SK-N-MC (cell line): ENCODE measurements around the gene FAN1.

Experiments used
- DNase-seq: peaks from one replicate; pipeline ENCODE4 v3.0.0-alpha.2; 2011; ENCODE audit warnings: low read depth, low spot score
- H3K27ac ChIP-seq: fragments of 200-600 bp; sonication (generic); 2 replicates; pipeline ENCODE4 v1.5.1; 2016; ENCODE audit warnings: mixed run types
- H3K36me3 ChIP-seq: fragments of 200-600 bp; sonication (generic); 2 replicates; pipeline ENCODE4 v1.6.1; 2017; ENCODE audit warnings: antibody characterized with exemption, low read length, mixed read lengths; ENCODE audit not compliant: insufficient read depth
- H3K4me3 ChIP-seq: fragments of 200-600 bp; sonication (generic); 2 replicates; pipeline ENCODE4 v1.5.1; 2016
- H3K9ac ChIP-seq: fragments of 200-600 bp; sonication (generic); 2 replicates; pipeline ENCODE4 v1.8.0; 2017; ENCODE audit warnings: mixed run types, mixed read lengths; ENCODE audit not compliant: insufficient read length
- H3K9me3 ChIP-seq: fragments of 200-600 bp; sonication (generic); 2 replicates; pipeline ENCODE4 v1.6.1; 2017; ENCODE audit warnings: low read depth, mild to moderate bottlenecking, antibody characterized with exemption, low read length, moderate library complexity, mixed read lengths
- EZH2 ChIP-seq: fragments of 200-600 bp; sonication (generic); IDR thresholded peaks from one replicate; pipeline ENCODE4 v1.6.1; 2017; ENCODE audit warnings: antibody characterized with exemption
- FOXP2 ChIP-seq: optimal IDR thresholded peaks from 2 replicates; pipeline ENCODE3; 2011; ENCODE audit warnings: mild to moderate bottlenecking, moderate library complexity; ENCODE audit not compliant: insufficient read depth; ENCODE audit errors: extremely low read length, control extremely low read depth
- POLR2AphosphoS5 ChIP-seq: IDR thresholded peaks from 2 replicates; pipeline ENCODE4 v1.6.1; 2012; ENCODE audit warnings: mild to moderate bottlenecking, low read depth, low read length, borderline replicate concordance

Gene FAN1

GRCh38 chr15:30917013-30917412 lies 13.3 kb downstream of the FAN1 start:
- H3K36me3 ChIP-seq = peaks cover 75% of the 10 kb centered on the region
- H3K27ac ChIP-seq = no peak overlapping the region
- no peak overlapping the region for H3K9ac ChIP-seq
- no peak overlapping the region for H3K4me3 ChIP-seq
- TF ChIP-seq POLR2AphosphoS5 (no peak), FOXP2 (no peak), EZH2 (no peak)
- DNase-seq = no peak
- H3K9me3 ChIP-seq = no peaks in the 10 kb centered on the region

- Histone ChIP-seq H3K27ac (no peak overlapping the region), H3K9me3 (no peaks in the 10 kb centered on the region), H3K9ac (no peak overlapping the region), H3K4me3 (no peak overlapping the region), H3K36me3 (peaks cover 77% of the 10 kb centered on the region)
- no peak for TF ChIP-seq POLR2AphosphoS5
- TF ChIP-seq EZH2 = no peak
- no peak for TF ChIP-seq FOXP2
- no peak for DNase-seq
These were observed 14.0 kb downstream of the FAN1 start for GRCh38 chr15:30917675-30918074.

GRCh38 chr15:30918366-30918765 lies 14.7 kb downstream of the FAN1 start:
- Histone ChIP-seq H3K9ac (no peak overlapping the region), H3K4me3 (no peak overlapping the region), H3K27ac (no peak overlapping the region), H3K9me3 (no peaks in the 10 kb centered on the region), H3K36me3 (peaks cover 82% of the 10 kb centered on the region)
- DNase-seq = no peak
- TF ChIP-seq FOXP2 = no peak
- TF ChIP-seq EZH2 = no peak
- TF ChIP-seq POLR2AphosphoS5 = no peak

GRCh38 chr15:30919877-30920550 lies 16.3 kb downstream of the FAN1 start:
- no peaks in the 10 kb centered on the region for H3K9me3 ChIP-seq
- no peak overlapping the region for H3K9ac ChIP-seq
- no peak for DNase-seq
- no peak for TF ChIP-seq FOXP2
- TF ChIP-seq POLR2AphosphoS5 = no peak
- TF ChIP-seq EZH2 = no peak
- H3K36me3 ChIP-seq = peaks cover 83% of the 10 kb centered on the region
- no peak overlapping the region for H3K4me3 ChIP-seq
- H3K27ac ChIP-seq = no peak overlapping the region

GRCh38 chr15:30921106-30921505 lies 17.4 kb downstream of the FAN1 start:
- H3K36me3 ChIP-seq = peaks cover 82% of the 10 kb centered on the region
- no peak for DNase-seq
- no peak overlapping the region for H3K27ac ChIP-seq

GRCh38 chr15:30921781-30922479 lies 18.2 kb downstream of the FAN1 start:
- Histone ChIP-seq H3K27ac (no peak overlapping the region), H3K9ac (no peak overlapping the region), H3K4me3 (no peak overlapping the region), H3K36me3 (peaks cover 84% of the 10 kb centered on the region), H3K9me3 (no peaks in the 10 kb centered on the region)
- no peak for DNase-seq
- TF ChIP-seq EZH2 = no peak
- TF ChIP-seq FOXP2 = no peak
- no peak for TF ChIP-seq POLR2AphosphoS5

More at GRCh38 chr15:30921106-30921505, 17.4 kb downstream of the FAN1 start:
- no peak overlapping the region for H3K4me3 ChIP-seq
- no peak for TF ChIP-seq EZH2
- no peak for TF ChIP-seq FOXP2
- no peak for TF ChIP-seq POLR2AphosphoS5
- no peaks in the 10 kb centered on the region for H3K9me3 ChIP-seq
- H3K9ac ChIP-seq = no peak overlapping the region

GRCh38 chr15:30922480-30923311 lies 19.0 kb downstream of the FAN1 start:
- TF ChIP-seq FOXP2 (no peak), POLR2AphosphoS5 (no peak), EZH2 (no peak)
- H3K36me3 ChIP-seq = peaks cover 84% of the 10 kb centered on the region
- H3K9ac ChIP-seq = no peak overlapping the region
- H3K4me3 ChIP-seq = no peak overlapping the region
- H3K9me3 ChIP-seq = no peaks in the 10 kb centered on the region
- no peak for DNase-seq
- no peak overlapping the region for H3K27ac ChIP-seq

- DNase-seq = no peak
- Histone ChIP-seq H3K9me3 (no peaks in the 10 kb centered on the region), H3K4me3 (no peak overlapping the region), H3K27ac (no peak overlapping the region), H3K36me3 (peaks cover 77% of the 10 kb centered on the region), H3K9ac (no peak overlapping the region)
- no peak for TF ChIP-seq FOXP2
- TF ChIP-seq EZH2 = no peak
- TF ChIP-seq POLR2AphosphoS5 = no peak
These were observed 19.7 kb downstream of the FAN1 start for GRCh38 chr15:30923429-30923828.

- TF ChIP-seq POLR2AphosphoS5 (no peak), FOXP2 (no peak), EZH2 (no peak)
- peaks cover 81% of the 10 kb centered on the region for H3K36me3 ChIP-seq
- DNase-seq = no peak
- H3K9ac ChIP-seq = no peak overlapping the region
- H3K27ac ChIP-seq = no peak overlapping the region
- no peak overlapping the region for H3K4me3 ChIP-seq
- H3K9me3 ChIP-seq = no peaks in the 10 kb centered on the region
These were observed 20.6 kb downstream of the FAN1 start for GRCh38 chr15:30924353-30924752.
